Fibroblast of lung (primary cell): ENCODE data around the gene OSBP2.

Source experiments
- EZH2 ChIP-seq: IDR thresholded peaks from 2 replicates; pipeline ENCODE4 v1.5.1; 2012; ENCODE audit warnings: low read length, control low read depth, mild to moderate bottlenecking; ENCODE audit errors: missing control alignments
- TF ChIP-seq, protein P1 (sequence below), 2 donors: IDR thresholded peaks in 1 of 2; conservative IDR thresholded peaks in 1 of 2; 1 replicate in 1 of 2; 2 replicates in 1 of 2; pipeline ENCODE4 v1.5.1; 2011 to 2012; ENCODE audit warnings: low read length in 2 of 2, control low read depth in 1 of 2, inconsistent platforms in 1 of 2, low read depth in 1 of 2, mild to moderate bottlenecking in 1 of 2

DNA sequence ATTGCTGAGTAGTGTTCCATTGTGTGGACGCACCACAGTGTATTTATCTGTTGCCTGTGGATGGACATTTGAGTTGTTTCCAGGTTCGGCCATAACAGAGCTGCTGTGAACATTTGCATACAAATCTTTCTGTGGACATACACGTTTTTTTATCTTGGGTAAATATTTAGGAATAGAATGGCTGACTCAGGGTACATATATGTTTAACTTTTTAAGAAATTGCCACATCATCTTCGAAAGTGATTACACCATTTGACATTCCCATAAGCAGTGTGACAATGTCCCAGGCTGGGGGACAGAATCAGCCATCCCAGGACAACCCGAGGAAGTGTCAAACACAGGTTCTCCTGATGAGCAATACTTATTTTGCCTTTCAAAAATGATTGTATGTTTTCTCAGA lies 87.9 kb downstream of the OSBP2 start:
- TF ChIP-seq, protein P1, sequence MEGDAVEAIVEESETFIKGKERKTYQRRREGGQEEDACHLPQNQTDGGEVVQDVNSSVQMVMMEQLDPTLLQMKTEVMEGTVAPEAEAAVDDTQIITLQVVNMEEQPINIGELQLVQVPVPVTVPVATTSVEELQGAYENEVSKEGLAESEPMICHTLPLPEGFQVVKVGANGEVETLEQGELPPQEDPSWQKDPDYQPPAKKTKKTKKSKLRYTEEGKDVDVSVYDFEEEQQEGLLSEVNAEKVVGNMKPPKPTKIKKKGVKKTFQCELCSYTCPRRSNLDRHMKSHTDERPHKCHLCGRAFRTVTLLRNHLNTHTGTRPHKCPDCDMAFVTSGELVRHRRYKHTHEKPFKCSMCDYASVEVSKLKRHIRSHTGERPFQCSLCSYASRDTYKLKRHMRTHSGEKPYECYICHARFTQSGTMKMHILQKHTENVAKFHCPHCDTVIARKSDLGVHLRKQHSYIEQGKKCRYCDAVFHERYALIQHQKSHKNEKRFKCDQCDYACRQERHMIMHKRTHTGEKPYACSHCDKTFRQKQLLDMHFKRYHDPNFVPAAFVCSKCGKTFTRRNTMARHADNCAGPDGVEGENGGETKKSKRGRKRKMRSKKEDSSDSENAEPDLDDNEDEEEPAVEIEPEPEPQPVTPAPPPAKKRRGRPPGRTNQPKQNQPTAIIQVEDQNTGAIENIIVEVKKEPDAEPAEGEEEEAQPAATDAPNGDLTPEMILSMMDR (conservative IDR thresholded peaks at IDR 0.05 in 1 of 2, IDR thresholded peaks at IDR 0.05 in 1 of 2; ENCODE audit: low read depth in 1 of 2, low read length in 2 of 2), result no peak
- no peak for TF ChIP-seq EZH2
